NOMO-1 (cell line): ENCODE measurements around the gene MYOZ3.

Source experiments
- DNase-seq, 2 experiments: peaks; one replicate each; lab custom pipeline; 2025; ENCODE audit not compliant: unreplicated experiment in 2 of 2; lab: John Stamatoyannopoulos, UW

The MYOZ3 gene

DNA sequence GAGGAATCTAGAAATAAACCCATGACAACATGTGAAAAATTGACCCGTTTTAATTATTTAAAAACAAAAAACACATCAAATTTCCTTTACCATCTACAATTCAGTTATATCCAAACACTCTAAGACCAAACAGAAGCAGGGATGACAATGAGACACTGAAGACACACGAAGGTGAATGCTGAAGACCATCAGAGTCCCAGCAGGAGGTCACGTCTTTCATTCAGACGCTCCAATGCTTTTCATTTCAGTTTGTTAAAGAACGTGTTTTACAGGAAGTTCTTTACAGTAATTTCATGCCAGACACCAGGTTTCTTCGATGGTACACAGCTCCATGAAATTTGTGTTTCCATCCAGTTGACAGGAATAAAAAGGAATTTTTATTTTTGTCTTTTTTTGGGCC, 29.7 kb downstream of the MYOZ3 start:
- no peak for DNase-seq

GRCh38 chr5:150692276-150692675, 31.2 kb downstream of the MYOZ3 start:
- no peak for DNase-seq

DNA sequence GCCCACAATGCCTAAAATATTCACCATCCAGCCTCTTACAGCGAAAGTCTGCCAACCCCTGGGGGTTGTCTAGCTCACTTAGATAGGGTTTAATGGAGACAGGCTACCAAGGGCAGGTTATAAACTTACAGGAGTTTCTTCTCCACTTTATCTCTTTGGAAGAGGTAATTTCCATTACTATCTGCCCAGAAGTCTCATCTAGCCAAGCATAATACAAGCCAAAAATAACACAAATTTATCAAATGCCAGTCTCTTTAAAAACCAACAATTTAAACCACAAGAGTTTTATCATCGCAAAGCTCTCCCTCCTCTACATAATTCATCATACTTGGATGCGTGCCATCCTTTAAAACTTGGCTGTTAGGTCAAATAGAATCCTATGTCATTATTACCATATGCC, 33.6 kb downstream of the MYOZ3 start:
- DNase-seq, result no peak

DNA sequence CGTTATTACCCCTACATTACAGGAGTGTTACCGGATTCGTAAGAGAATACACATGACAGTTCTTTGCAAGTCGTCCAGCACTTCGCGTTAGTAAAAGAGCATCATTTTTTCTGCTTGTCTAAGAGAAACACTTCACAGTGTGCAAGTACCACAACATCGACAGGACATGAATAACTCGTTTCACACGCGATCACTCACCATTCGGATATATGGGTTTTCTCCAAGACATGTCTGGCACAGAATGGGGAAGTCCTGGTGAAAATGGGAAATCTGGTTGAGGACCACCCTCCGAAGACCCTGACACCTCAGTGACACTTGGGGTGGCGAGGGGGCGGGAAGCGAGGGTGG, 39.2 kb downstream of the MYOZ3 start:
- peak in 1 of 2 experiments; percentile 53 for DNase-seq

DNA sequence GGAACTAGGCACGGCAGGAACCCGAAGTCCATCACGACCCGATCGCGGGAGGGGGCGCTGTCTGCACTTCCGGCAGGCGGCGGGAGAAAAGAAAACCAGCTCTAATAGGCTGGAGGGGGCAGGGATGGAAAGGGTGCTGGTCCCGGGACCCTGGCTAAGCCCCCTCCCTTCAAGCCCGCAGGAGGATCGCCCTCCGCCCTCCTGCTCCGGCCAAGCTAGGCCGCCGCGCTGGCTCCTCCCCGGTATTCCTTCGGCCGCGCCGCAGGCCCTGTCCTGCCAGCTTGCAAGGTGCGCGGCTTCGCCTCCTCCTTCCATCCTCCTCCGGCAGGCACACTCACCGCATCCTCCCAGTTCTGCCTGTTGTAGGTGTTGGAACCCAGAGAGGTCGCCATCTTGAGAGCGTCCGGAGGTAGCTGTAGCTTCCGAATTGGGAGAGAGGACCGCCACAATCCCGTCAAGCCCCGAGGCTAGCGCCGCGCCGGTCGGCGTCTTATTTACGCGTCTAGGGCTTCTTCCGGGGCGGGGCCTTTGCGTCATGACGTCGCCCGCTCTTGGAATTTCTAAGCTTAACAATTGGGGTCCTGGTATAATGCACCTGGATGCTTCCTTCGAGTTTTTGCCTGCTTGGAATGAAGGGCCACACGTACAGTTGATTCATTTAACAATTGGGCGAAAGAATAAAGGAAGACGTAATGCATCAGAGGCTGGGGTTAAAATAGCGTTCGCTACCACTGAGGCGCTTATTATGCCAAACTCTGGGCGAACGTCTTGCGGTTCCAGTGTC, 39.7 kb downstream of the MYOZ3 start, which contains the start of gene RBM22:
Gene RBM22 (minus strand): TSS at position 469 of the 784 bp plus-strand sequence. CDS start 77 bp downstream, at position 392.
- DNase-seq, result peak; percentile 85 to 94

DNA sequence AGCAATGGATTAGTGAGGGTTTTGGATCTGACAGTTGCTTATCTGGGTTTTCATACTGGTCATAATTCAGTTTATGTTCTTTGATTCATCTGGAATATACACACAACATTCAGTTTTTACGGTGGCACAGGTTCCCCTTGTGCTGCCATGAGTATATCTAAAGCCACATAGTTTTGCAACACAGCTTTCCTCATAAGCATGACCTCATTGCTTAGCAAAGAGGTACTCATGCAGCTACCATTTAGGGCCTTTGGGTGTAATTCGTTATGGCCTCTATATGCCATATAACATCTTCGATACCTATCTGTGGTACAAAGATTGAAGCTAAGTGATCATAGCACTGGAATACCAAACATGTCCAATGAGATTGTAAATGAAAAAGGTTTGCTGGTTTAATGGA, 42.7 kb downstream of the MYOZ3 start:
- peak; percentile 23 to 49 for DNase-seq

DNA sequence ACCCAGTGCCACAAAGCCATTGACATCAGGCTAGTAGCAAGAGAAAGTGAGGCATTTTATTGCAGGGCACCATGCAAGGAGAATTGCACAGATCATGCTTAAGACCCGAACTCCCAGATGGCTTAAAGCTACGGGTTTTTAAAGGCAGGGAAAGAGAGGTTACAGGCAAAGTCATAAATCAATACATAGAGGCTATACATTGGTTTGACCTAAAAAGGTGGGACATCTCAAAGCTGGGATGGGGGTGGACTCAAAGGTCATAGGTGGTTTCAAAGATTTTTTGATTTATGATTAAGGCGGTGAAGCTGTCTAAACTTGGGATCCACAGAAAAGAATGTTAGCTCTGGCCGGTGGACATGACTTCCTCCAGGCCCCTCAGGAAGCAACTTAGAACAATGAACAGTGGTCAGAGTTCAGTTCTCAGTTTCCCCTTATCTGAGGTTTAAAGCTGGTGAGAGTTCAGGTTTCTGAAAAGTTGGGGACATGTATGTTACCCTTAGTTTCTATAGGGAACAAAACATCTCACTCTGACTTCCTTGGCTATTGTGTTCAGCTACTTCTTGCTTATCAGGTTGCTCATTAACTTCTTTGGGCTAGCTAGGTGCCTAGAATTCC, 45.8 kb downstream of the MYOZ3 start:
- DNase-seq, result no peak

GRCh38 chr5:150710165-150710564, 49.1 kb downstream of the MYOZ3 start:
- DNase-seq, result no peak

DNA sequence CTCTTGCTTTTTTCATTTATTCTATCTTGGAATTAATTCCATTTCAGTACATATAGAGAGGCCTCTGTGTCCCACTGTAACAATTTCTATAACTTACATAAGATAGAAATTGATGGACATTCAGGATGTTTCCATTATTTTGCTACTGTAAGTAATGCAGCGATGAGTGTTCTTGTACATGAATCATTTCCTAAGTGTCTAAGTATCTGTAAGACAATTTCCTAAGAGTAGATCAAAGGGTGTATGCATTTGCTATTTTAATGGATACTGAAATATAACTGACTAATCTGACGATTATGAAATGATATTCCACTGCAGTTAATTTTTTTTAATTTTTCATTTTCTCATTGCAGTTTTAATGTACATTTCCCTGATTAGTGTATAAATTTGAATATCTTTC, 62.8 kb downstream of the MYOZ3 start:
- DNase-seq, result no peak
